ENCODE measurements around the gene NTSR2. TPM values are rescaled to one million over a fixed set of nuclear protein-coding genes. Genes with fewer than 3 reads are reported as not detected.

NTSR2 gene
- total and polyA plus RNA-seq, 2 experiments from 2014 or later: 0.10 TPM; not detected in 1

- peaks cover 12% of the 10 kb centered on the region for H3K4me1 Mint-ChIP-seq
- H3K36me3 Mint-ChIP-seq (ENCODE audit: low read depth): no peaks in the 10 kb centered on the region
- no peak overlapping the region for H3K27ac Mint-ChIP-seq
Observed at GRCh38 chr2:11718606-11719005, 48.6 kb upstream of the NTSR2 start.

More at GRCh38 chr2:11718606-11719005, 48.6 kb upstream of the NTSR2 start:
- Histone ChIP-seq H3F3A (replicated peaks; ENCODE audit: low read depth) (no peaks in the 10 kb centered on the region), H3K4me1 (ENCODE audit: insufficient read depth) (no peaks in the 10 kb centered on the region), H3K27me3 (ENCODE audit: insufficient read depth) (no peaks in the 10 kb centered on the region), H2AFZ (no peak overlapping the region; the same call in 1 of the 2 replicates), H3K36me3 (ENCODE audit: insufficient read depth) (no peaks in the 10 kb centered on the region), H4K20me1 (replicated peaks; ENCODE audit: insufficient read depth) (no peaks in the 10 kb centered on the region), H3K4me3 (no peak overlapping the region), H3K79me2 (replicated peaks; ENCODE audit: insufficient read depth) (no peaks in the 10 kb centered on the region), H3K9me2 (ENCODE audit: insufficient read depth) (no peaks in the 10 kb centered on the region), H3K4me2 (no peak overlapping the region), H3K27ac (ENCODE audit: low read depth) (no peak overlapping the region)
- TF ChIP-seq POLR2AphosphoS5 (IDR thresholded peaks at IDR 0.05; ENCODE audit: low read depth): no peak
- TF ChIP-seq EZH2phosphoT487 (IDR thresholded peaks at IDR 0.05; ENCODE audit: unreplicated experiment): no peak
- TF ChIP-seq EZH2 (IDR thresholded peaks at IDR 0.05; ENCODE audit: low read depth, unreplicated experiment): no peak
- no peak for TF ChIP-seq ZNF462 (CRISPR knock-in tag; IDR thresholded peaks at IDR 0.05)
- ATAC-seq (no peak), DNase-seq (ENCODE audit: low spot score) (no peak)
- H3K9me3 Mint-ChIP-seq: no peaks in the 10 kb centered on the region
- no peak overlapping the region for H3K4me3 Mint-ChIP-seq
- H3K27me3 Mint-ChIP-seq (ENCODE audit: insufficient read depth, low read depth, poor library complexity): no peaks in the 10 kb centered on the region
